KOPT-K1 (cell line): Measurements from ENCODE around the gene BMP6.

ENCODE experiments used
- H3K27ac ChIP-seq: fragments of 200-600 bp; sonication (generic); 2 replicates; pipeline ENCODE4 v1.5.1; 2016; ENCODE audit warnings: antibody characterized with exemption, mild to moderate bottlenecking, low read depth, low read length; ENCODE audit not compliant: poor library complexity, severe bottlenecking
- H3K36me3 ChIP-seq: fragments of 200-600 bp; sonication (generic); 2 replicates; pipeline ENCODE4 v1.5.1; 2017; ENCODE audit warnings: antibody characterized with exemption, mild to moderate bottlenecking, low read length, moderate library complexity; ENCODE audit not compliant: insufficient read depth
- H3K9me3 ChIP-seq: fragments of 200-600 bp; sonication (generic); 2 replicates; pipeline ENCODE4 v1.5.1; 2017; ENCODE audit warnings: antibody characterized with exemption, low read length, mild to moderate bottlenecking; ENCODE audit not compliant: insufficient read depth, poor library complexity, severe bottlenecking

BMP6 gene

GRCh38 chr6:7697820-7698623 lies 27.9 kb upstream of the BMP6 start:
- Histone ChIP-seq H3K36me3 (no peaks in the 10 kb centered on the region), H3K27ac (no peak overlapping the region), H3K9me3 (no peaks in the 10 kb centered on the region)

- no peak overlapping the region for H3K27ac ChIP-seq
Measured at GRCh38 chr6:7701212-7701834, 24.6 kb upstream of the BMP6 start.

GRCh38 chr6:7703148-7703680 lies 22.7 kb upstream of the BMP6 start:
- no peaks in the 10 kb centered on the region for H3K36me3 ChIP-seq
- no peak overlapping the region for H3K27ac ChIP-seq
- H3K9me3 ChIP-seq = no peaks in the 10 kb centered on the region

More at GRCh38 chr6:7701212-7701834, 24.6 kb upstream of the BMP6 start:
- H3K36me3 ChIP-seq = no peaks in the 10 kb centered on the region
- no peaks in the 10 kb centered on the region for H3K9me3 ChIP-seq

GRCh38 chr6:7705483-7705882 lies 20.4 kb upstream of the BMP6 start:
- H3K9me3 ChIP-seq = no peaks in the 10 kb centered on the region
- no peak overlapping the region for H3K27ac ChIP-seq
- H3K36me3 ChIP-seq = no peaks in the 10 kb centered on the region

DNA sequence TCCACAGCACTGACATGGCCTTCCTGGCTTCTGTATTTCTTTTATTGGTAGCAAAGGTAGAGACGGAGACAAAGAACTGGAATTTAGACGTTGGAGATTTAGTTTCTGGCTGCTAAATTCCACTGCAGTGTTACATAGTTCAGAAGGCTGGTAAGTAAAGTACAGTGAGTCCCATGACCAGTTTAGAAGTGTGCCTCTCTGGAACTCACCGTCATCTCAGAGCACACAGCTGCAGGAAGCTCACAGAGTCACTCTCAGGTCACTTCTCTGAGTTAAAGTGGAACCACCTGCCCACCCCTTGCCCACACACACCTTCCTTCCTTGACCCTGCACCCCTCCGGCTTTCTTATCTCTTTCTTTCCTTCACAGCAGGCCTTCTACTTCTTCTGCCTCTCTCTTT lies 19.6 kb upstream of the BMP6 start:
- no peak overlapping the region for H3K27ac ChIP-seq
- no peaks in the 10 kb centered on the region for H3K36me3 ChIP-seq

DNA sequence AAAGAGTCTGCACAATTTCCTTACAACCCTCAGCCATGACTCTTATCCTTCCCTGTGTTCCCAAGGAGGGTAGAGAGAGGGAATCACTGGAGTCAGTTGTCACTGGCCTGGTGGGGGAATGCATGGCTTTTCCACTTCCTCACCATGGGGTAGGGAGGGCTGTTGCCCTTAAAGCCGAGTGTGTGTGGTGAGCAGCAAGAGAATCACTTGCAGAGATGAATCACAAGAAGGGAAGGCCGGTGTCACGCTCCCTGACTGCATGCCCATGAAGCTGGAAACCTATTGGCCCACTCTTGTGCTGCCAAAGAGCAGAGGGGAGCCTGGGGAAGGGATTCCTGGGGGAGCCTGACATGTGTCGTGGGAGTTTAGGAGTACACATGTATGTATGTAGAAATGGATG lies 18.1 kb upstream of the BMP6 start:
- Histone ChIP-seq H3K27ac (no peak overlapping the region), H3K9me3 (no peaks in the 10 kb centered on the region), H3K36me3 (no peaks in the 10 kb centered on the region)

More for the DNA sequence above, 19.6 kb upstream of the BMP6 start:
- H3K9me3 ChIP-seq = no peaks in the 10 kb centered on the region

GRCh38 chr6:7719364-7719850 lies 6.5 kb upstream of the BMP6 start:
- Histone ChIP-seq H3K27ac (no peak overlapping the region), H3K9me3 (no peaks in the 10 kb centered on the region), H3K36me3 (no peaks in the 10 kb centered on the region)

- Histone ChIP-seq H3K9me3 (no peaks in the 10 kb centered on the region), H3K36me3 (no peaks in the 10 kb centered on the region), H3K27ac (no peak overlapping the region)
Measured at GRCh38 chr6:7720346-7720745, 5.6 kb upstream of the BMP6 start.

DNA sequence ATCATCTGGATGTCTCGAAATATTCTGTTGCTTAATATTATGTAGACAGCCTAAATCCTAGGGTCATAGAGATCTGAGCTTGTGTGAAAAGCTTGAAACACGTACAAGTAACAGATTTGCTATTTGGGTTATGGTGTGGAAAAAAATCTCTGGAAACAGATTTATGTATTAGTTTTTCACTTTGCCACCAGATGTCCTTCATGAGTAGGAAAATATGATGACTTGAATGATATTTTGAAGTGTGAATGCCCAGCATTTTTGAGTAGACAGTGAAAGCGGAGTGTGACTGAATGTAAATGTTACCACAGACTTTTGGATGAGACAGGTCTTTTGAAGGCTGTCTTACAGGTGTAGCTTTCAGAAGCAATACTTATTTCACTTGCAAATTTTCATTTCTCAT lies 4.2 kb upstream of the BMP6 start:
- no peak overlapping the region for H3K27ac ChIP-seq
- no peaks in the 10 kb centered on the region for H3K36me3 ChIP-seq
- H3K9me3 ChIP-seq = no peaks in the 10 kb centered on the region

DNA sequence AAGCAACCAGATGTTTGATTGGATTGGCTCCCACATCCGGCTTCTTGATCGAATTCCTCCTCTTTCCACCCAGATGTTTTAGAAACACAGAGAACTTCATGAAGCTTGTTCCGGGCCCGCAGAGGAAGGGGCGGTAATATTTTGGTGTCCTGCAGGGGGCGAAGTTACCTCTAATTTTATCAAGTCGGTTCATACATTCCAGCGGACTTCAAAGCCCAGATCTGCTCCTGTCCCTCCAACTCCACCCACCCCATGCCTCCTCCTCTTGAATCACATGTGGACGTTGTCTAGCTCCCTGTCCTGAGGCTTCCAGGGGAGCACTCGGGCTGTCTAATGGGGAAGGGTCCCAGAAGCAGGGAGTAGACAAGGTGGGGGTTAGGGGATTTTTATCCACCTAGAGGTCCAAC lies 2.9 kb upstream of the BMP6 start:
- peaks cover 7% of the 10 kb centered on the region for H3K9me3 ChIP-seq
- no peak overlapping the region for H3K27ac ChIP-seq
- H3K36me3 ChIP-seq = no peaks in the 10 kb centered on the region

DNA sequence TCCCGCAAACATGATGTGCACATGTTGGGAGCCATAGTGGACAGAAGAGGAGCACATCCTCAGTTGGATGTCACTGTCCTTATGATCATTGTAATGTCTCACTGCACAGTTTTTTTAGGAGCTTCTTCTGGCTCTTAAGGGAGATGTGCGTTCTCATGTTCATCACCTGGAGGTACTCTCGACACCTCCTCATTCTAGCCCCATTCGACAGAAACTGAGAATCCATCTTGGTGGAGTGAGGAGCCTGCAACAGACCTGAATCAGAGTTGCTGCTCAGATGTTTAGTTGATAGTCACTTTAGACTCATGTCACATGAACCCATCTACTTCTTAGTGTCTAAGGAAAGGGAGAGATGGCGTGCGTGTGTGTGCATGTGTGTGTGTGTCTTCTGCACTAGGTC lies 2.3 kb upstream of the BMP6 start:
- no peak overlapping the region for H3K27ac ChIP-seq
- H3K9me3 ChIP-seq = peaks cover 7% of the 10 kb centered on the region
- no peaks in the 10 kb centered on the region for H3K36me3 ChIP-seq

- Histone ChIP-seq H3K36me3 (no peaks in the 10 kb centered on the region), H3K9me3 (peaks cover 7% of the 10 kb centered on the region), H3K27ac (no peak overlapping the region)
Measured at GRCh38 chr6:7725412-7725811, 487 bp upstream of the BMP6 start.

DNA sequence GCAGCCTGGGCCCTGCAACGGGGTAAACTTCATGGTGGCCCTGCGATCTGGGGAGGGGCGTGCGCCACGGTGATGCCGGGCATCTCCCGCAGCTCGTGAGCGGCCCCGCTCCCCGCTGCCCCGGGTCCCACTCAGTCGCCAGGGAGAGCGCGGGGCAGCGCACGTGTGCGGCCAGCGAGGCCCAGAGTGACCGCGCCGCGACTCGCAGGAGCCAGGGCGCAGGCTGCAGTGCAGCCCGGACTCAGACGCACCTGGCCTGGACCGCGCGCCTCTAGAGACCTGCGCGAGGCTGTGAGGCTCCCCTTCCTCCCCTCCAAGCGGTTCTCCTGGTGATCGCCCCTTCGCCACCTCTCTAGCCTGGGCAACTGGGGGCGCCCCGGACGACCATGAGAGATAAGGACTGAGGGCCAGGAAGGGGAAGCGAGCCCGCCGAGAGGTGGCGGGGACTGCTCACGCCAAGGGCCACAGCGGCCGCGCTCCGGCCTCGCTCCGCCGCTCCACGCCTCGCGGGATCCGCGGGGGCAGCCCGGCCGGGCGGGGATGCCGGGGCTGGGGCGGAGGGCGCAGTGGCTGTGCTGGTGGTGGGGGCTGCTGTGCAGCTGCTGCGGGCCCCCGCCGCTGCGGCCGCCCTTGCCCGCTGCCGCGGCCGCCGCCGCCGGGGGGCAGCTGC lies 652 bp downstream of the BMP6 start:
- Histone ChIP-seq H3K27ac (no peak overlapping the region), H3K36me3 (no peaks in the 10 kb centered on the region), H3K9me3 (peaks cover 7% of the 10 kb centered on the region)

GRCh38 chr6:7727086-7727945 lies 1.4 kb downstream of the BMP6 start:
- Histone ChIP-seq H3K9me3 (peaks cover 7% of the 10 kb centered on the region), H3K27ac (no peak overlapping the region), H3K36me3 (no peaks in the 10 kb centered on the region)
